Measurements from ENCODE around the gene ROPN1L. TPM values are rescaled to one million over a fixed set of nuclear protein-coding genes. Genes with fewer than 3 reads are reported as not detected.

Gene ROPN1L
- total and polyA plus RNA-seq, 2 donors from 2014 or later = 1.4 to 1.7 TPM

DNA sequence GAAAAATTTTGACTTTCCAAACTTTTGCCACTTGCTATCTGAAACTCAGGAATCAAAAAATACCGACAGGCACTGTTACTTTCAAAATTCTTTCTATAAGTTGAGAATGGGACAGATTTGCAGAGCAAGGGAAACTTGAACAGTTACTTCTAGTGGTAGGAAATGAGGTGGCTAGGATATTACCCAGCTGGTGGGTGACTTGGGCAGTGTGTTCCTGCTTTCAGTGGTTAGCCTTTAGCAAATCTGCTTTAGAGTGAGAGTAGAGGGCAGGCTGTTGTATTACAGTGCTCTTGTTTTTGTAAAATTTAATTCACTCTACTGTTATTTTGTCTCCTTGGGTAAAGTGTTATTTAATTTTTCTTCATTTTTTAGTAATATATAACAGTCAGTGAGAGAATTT is 40.2 kb upstream of the ROPN1L start:
- TF ChIP-seq, protein P1, sequence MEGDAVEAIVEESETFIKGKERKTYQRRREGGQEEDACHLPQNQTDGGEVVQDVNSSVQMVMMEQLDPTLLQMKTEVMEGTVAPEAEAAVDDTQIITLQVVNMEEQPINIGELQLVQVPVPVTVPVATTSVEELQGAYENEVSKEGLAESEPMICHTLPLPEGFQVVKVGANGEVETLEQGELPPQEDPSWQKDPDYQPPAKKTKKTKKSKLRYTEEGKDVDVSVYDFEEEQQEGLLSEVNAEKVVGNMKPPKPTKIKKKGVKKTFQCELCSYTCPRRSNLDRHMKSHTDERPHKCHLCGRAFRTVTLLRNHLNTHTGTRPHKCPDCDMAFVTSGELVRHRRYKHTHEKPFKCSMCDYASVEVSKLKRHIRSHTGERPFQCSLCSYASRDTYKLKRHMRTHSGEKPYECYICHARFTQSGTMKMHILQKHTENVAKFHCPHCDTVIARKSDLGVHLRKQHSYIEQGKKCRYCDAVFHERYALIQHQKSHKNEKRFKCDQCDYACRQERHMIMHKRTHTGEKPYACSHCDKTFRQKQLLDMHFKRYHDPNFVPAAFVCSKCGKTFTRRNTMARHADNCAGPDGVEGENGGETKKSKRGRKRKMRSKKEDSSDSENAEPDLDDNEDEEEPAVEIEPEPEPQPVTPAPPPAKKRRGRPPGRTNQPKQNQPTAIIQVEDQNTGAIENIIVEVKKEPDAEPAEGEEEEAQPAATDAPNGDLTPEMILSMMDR (IDR thresholded peaks at IDR 0.05; ENCODE audit: borderline replicate concordance, extremely low read depth, insufficient read depth) = no peak
- H3K9ac ChIP-seq (ENCODE audit: low read length in 3 of 3) = no peak overlapping the region
- H3K4me3 ChIP-seq (ENCODE audit: low read length in 3 of 3) = no peak overlapping the region
- no peaks in the 10 kb centered on the region for H3K9me3 ChIP-seq (ENCODE audit: control insufficient read depth in 2 of 3, insufficient read depth in 1 of 3, low read length in 3 of 3)
- no peak overlapping the region for H3K27ac ChIP-seq (ENCODE audit: low read depth in 2 of 2, low read length in 2 of 2)
- H3K27me3 ChIP-seq (ENCODE audit: control insufficient read depth, insufficient read depth, low read length) = no peaks in the 10 kb centered on the region
- H3K36me3 ChIP-seq (ENCODE audit: control insufficient read depth in 2 of 3, insufficient read depth in 3 of 3, low read length in 3 of 3) = peaks cover 23 to 58% (median 27%) of the 10 kb centered on the region in 3 donors
- DNase-seq (no peak), FAIRE-seq (no peak)
- H3K4me1 ChIP-seq (ENCODE audit: control insufficient read depth in 2 of 3, insufficient read depth in 2 of 3, low read depth in 1 of 3, low read length in 3 of 3) = no peaks in the 10 kb centered on the region
- intact Hi-C loops (cut with DNase I) = no loop called here

DNA sequence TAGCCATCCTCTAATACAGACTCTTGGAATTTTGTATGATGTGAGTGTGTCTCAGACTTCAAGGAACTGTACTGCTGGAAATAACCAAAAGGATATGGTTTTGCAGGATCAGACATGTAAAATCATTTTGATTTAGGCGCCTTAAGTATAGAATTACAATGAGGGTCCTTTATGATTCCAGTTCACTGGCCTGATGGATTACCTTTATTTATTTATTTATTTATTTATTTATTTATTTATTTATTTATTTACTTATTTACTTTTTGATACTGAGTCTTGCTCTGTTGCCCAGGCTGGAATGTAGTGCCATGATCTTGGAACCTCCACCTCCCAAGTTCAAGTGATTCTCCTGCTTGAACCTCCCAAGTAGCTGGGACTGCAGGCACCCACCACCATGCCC is 37.9 kb upstream of the ROPN1L start:
- Histone ChIP-seq H3K36me3 (ENCODE audit: control insufficient read depth in 2 of 3, insufficient read depth in 3 of 3, low read length in 3 of 3) (peaks cover 28 to 46% (median 29%) of the 10 kb centered on the region in 3 donors), H3K4me1 (ENCODE audit: control insufficient read depth in 2 of 3, insufficient read depth in 2 of 3, low read depth in 1 of 3, low read length in 3 of 3) (no peaks in the 10 kb centered on the region), H3K27me3 (ENCODE audit: control insufficient read depth, insufficient read depth, low read length) (no peaks in the 10 kb centered on the region), H3K9me3 (ENCODE audit: control insufficient read depth in 2 of 3, insufficient read depth in 1 of 3, low read length in 3 of 3) (no peaks in the 10 kb centered on the region), H3K9ac (ENCODE audit: low read length in 3 of 3) (no peak overlapping the region), H3K27ac (ENCODE audit: low read depth in 2 of 2, low read length in 2 of 2) (no peak overlapping the region), H3K4me3 (ENCODE audit: low read length in 3 of 3) (no peak overlapping the region)
- intact Hi-C loops (cut with DNase I) = no loop called here
- DNase-seq = no peak
- no peak for FAIRE-seq
- TF ChIP-seq, protein P1 (IDR thresholded peaks at IDR 0.05; ENCODE audit: borderline replicate concordance, extremely low read depth, insufficient read depth) = no peak

DNA sequence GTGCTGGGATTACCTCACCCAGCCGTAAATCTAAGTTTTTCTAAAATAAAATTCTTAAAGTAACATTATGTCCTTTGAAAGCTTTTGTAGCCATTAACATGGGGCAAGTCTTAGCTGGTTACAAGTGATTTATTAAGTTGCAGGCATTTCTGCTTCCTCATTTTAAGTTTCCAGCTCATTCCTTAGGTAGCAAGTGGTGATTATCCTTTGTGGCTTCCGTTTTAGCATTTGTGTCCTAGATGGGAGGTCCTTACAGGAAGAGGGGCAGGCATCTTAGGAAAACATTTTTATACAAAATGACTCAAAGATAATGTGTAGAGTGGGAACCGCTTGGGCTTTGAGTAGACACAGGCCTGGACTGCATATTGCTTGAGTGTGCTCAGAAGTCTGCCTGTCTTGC is 35.0 kb upstream of the ROPN1L start:
- H3K27me3 ChIP-seq (ENCODE audit: control insufficient read depth, insufficient read depth, low read length) = no peaks in the 10 kb centered on the region
- no peak overlapping the region for H3K4me3 ChIP-seq (ENCODE audit: low read length in 3 of 3)
- no peaks in the 10 kb centered on the region for H3K9me3 ChIP-seq (ENCODE audit: control insufficient read depth in 2 of 3, insufficient read depth in 1 of 3, low read length in 3 of 3)
- FAIRE-seq (no peak), DNase-seq (no peak)
- H3K36me3 ChIP-seq (ENCODE audit: control insufficient read depth in 2 of 3, insufficient read depth in 3 of 3, low read length in 3 of 3) = peaks cover 40 to 65% (median 48%) of the 10 kb centered on the region in 3 donors
- no peaks in the 10 kb centered on the region for H3K4me1 ChIP-seq (ENCODE audit: control insufficient read depth in 2 of 3, insufficient read depth in 2 of 3, low read depth in 1 of 3, low read length in 3 of 3)
- no peak overlapping the region for H3K27ac ChIP-seq (ENCODE audit: low read depth in 2 of 2, low read length in 2 of 2)
- TF ChIP-seq, protein P1 (IDR thresholded peaks at IDR 0.05; ENCODE audit: borderline replicate concordance, extremely low read depth, insufficient read depth) = no peak
- intact Hi-C loops (cut with DNase I) = no loop called here
- H3K9ac ChIP-seq (ENCODE audit: low read length in 3 of 3) = no peak overlapping the region

DNA sequence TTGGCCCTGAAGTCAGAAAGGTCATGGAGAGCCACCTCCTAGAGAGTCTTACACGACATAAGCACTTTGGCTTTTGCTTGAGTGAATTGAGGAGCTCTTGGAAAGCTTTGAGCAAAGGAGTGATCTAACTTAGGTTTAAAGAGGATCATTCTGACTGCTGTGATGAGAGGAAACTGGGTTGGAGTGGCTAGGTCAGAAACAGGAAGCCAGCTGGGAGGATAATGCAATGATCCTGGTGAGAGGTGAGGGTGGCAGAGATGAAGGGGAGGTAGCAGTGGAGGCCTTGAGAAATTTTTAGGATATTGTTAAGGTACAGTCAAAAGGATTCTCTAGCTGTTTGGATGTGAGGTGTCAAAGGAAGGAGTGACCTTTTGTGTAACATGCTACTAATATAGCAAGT is 32.2 kb upstream of the ROPN1L start:
- H3K4me1 ChIP-seq (ENCODE audit: control insufficient read depth in 2 of 3, insufficient read depth in 2 of 3, low read depth in 1 of 3, low read length in 3 of 3) = no peaks in the 10 kb centered on the region
- no peak overlapping the region for H3K27ac ChIP-seq (ENCODE audit: low read depth in 2 of 2, low read length in 2 of 2)
- no peaks in the 10 kb centered on the region for H3K9me3 ChIP-seq (ENCODE audit: control insufficient read depth in 2 of 3, insufficient read depth in 1 of 3, low read length in 3 of 3)
- peaks cover 31 to 71% (median 49%) of the 10 kb centered on the region in 3 donors for H3K36me3 ChIP-seq (ENCODE audit: control insufficient read depth in 2 of 3, insufficient read depth in 3 of 3, low read length in 3 of 3)
- no peaks in the 10 kb centered on the region for H3K27me3 ChIP-seq (ENCODE audit: control insufficient read depth, insufficient read depth, low read length)
- TF ChIP-seq, protein P1 (IDR thresholded peaks at IDR 0.05; ENCODE audit: borderline replicate concordance, extremely low read depth, insufficient read depth) = no peak
- H3K4me3 ChIP-seq (ENCODE audit: low read length in 3 of 3) = no peak overlapping the region
- no peak for DNase-seq
- intact Hi-C loops (cut with DNase I) = no loop called here
- no peak overlapping the region for H3K9ac ChIP-seq (ENCODE audit: low read length in 3 of 3)
- FAIRE-seq = no peak
